OCI-LY1 (cell line): Measurements from ENCODE around the gene ESRP2.

ENCODE experiments used
- EZH2 ChIP-seq: fragments of 200-600 bp; sonication (generic), shearing (Covaris generic); IDR thresholded peaks from 2 replicates; pipeline ENCODE4 v1.8.0; 2017; ENCODE audit warnings: borderline replicate concordance, mixed run types, mild to moderate bottlenecking, antibody characterized with exemption, low read length, moderate library complexity, mixed read lengths
- TF ChIP-seq, protein P1 (sequence below): fragments of 200-600 bp; sonication (generic), shearing (Covaris generic); IDR thresholded peaks from 2 replicates; pipeline ENCODE4 v1.5.1; 2017; ENCODE audit warnings: mild to moderate bottlenecking, antibody characterized with exemption, low read length, moderate library complexity, mixed read lengths

DNA sequence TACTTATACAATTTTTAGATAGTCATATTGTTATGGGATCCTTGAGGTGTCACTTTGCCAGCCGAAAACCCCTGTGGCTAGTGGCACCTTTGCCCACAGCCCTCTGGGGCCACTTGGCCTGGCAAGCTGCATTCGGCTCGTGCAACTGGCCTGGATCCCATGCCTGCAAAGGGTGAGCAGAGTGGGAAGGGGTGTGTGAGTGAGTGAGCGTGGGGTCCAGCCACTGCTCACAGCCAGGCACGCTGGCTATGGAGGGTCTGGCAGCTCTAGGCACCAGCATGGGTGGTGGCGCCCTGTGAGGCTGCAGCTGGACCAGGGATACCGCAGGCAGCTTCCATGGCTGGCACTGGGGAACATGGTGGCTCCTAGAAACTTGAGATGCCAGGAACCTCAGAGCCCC is 49.0 kb downstream of the ESRP2 start:
- TF ChIP-seq, protein P1, sequence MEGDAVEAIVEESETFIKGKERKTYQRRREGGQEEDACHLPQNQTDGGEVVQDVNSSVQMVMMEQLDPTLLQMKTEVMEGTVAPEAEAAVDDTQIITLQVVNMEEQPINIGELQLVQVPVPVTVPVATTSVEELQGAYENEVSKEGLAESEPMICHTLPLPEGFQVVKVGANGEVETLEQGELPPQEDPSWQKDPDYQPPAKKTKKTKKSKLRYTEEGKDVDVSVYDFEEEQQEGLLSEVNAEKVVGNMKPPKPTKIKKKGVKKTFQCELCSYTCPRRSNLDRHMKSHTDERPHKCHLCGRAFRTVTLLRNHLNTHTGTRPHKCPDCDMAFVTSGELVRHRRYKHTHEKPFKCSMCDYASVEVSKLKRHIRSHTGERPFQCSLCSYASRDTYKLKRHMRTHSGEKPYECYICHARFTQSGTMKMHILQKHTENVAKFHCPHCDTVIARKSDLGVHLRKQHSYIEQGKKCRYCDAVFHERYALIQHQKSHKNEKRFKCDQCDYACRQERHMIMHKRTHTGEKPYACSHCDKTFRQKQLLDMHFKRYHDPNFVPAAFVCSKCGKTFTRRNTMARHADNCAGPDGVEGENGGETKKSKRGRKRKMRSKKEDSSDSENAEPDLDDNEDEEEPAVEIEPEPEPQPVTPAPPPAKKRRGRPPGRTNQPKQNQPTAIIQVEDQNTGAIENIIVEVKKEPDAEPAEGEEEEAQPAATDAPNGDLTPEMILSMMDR: no peak
- no peak for TF ChIP-seq EZH2
